GM12873 (cell line): ENCODE data around the gene SLC25A51.

Experiments used
- TF ChIP-seq, protein P1 (sequence below): IDR thresholded peaks from 2 replicates; pipeline ENCODE4 v1.5.1; 2012; ENCODE audit warnings: low read depth, mild to moderate bottlenecking, moderate library complexity, low read length, control low read depth; ENCODE audit not compliant: insufficient read depth; ENCODE audit errors: missing control alignments

The SLC25A51 gene

DNA sequence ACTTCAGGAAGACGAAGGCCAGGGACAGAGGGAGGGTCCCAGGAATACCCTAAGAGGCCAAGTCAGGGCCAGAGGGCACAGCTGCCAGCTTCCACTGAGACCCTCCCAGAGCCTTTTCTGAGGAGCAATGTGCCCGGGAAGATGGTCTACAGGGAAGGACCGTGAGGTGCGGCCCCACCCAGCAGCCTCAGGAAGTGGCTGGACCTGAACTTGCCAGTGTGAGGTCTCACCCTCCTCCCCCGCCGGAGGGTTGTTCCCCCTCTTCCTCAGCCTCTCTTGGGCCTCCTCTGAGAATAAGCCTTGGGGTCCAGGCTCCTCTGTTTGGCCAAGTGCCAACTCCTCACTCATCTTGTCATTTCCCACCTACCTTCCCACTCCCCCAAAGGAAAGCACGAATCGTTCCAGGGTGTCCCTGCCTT lies 13.4 kb upstream of the SLC25A51 start:
- TF ChIP-seq, protein P1, sequence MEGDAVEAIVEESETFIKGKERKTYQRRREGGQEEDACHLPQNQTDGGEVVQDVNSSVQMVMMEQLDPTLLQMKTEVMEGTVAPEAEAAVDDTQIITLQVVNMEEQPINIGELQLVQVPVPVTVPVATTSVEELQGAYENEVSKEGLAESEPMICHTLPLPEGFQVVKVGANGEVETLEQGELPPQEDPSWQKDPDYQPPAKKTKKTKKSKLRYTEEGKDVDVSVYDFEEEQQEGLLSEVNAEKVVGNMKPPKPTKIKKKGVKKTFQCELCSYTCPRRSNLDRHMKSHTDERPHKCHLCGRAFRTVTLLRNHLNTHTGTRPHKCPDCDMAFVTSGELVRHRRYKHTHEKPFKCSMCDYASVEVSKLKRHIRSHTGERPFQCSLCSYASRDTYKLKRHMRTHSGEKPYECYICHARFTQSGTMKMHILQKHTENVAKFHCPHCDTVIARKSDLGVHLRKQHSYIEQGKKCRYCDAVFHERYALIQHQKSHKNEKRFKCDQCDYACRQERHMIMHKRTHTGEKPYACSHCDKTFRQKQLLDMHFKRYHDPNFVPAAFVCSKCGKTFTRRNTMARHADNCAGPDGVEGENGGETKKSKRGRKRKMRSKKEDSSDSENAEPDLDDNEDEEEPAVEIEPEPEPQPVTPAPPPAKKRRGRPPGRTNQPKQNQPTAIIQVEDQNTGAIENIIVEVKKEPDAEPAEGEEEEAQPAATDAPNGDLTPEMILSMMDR, result no peak

GRCh38 chr9:37916471-37917312 lies 12.8 kb upstream of the SLC25A51 start:
- TF ChIP-seq, protein P1, result no peak

DNA sequence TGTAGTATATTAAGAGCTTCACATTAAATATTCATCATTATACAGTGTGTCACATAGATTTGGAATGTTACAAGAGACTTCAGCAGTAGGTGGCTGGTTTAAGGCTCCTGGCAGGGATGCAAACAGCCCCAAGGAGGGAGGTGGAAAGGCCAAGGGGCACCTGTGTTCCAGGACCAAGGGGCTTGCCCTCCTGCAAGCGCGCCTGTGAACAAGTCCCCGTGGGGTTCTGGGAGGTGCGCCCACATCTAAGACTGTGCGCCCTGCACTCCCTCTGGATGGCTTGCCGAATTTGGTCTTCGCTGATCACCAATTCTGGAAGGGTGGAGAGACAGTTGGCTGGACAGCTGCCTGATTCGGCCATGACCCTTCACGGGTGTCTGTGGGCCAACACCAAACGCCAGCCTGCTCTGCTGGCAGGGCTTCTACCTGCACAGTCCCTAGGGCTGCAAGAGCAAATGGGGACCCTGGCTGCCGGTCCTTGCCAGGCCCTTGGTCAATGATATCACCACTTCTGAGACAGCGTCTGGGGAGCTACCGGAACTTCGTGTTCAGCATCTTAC lies 12.1 kb upstream of the SLC25A51 start:
- TF ChIP-seq, protein P1, result no peak

DNA sequence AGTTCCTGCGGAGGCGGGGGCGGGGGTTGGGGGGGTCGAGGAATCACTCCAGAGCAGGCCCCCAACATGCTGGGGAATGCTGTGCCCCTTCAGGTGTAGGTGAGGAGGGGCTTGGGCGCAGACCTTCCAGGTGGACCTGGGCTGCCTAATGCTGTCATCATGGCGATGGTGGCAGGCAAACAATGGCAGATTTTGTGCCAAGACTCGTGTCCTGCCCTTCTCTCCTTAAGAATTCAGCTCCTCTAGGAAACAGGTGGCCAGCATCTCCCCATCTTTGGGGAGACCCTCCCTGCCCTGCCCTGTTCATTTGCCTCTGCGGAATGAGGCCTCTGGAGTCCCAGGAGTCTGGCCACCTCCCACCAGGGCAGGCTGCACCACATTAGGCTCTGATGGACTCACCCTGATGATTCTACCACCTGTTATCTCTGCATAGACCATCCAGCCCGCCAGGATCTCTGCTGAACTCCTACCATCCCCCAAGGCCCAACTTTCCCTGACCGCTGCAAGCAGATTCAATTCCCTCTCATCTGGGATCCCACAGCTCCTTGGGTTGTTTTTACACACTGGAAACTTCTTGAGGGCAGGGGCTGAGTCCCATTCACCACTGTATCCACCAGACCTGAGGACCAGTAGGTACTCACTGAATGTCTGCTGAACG lies 10.9 kb upstream of the SLC25A51 start:
- TF ChIP-seq, protein P1, result no peak

DNA sequence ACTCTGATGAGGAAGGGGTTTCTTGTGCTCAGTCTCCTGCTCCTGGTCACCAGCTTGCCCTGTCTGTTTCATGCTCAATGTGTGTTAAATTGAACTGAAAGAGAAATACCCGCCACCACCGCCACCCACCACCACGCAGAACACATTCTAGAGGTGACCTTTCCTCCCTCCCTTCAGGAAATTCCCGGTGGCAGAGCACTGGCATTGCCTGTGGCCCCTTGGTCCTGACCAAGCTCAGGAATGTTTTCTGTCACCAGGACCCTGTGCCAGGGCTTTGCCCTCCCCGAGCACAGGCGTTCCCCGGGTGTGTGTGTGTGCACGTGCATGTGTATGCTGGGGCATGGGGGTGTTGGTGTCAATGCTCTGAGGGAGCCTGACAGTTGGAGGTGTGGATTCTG lies 10.2 kb upstream of the SLC25A51 start:
- TF ChIP-seq, protein P1, result no peak

- TF ChIP-seq, protein P1, result peak; percentile 98
Observed at GRCh38 chr9:37913480-37914153, 9.7 kb upstream of the SLC25A51 start.

GRCh38 chr9:37911271-37911681 lies 7.3 kb upstream of the SLC25A51 start:
- TF ChIP-seq, protein P1, result no peak
